Measurements from ENCODE around the gene TTLL3. TPM values are rescaled to one million over a fixed set of nuclear protein-coding genes. Genes with fewer than 3 reads are reported as not detected.

The TTLL3 gene
- total RNA-seq, 1 donor from 2014 or later = 50.0 TPM

DNA sequence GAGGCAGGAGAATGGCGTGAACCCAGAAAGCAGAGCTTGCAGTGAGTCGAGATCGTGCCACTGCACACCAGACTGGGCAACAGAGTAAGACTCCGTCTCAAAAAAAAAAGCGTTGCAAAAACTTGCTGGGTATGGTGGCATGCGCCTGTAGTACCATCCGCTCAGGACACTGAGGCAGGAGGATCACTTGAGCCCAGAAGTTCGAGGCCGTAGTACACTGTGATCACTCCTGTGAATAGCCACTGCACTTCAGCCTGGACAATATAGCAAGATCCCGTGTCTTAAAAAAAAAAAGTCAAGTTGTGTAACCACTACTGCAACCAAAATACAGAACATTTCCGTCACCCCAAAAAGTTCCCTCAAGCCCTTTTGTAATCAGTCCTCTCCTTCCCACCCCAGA lies 15.7 kb upstream of the TTLL3 start:
- Histone ChIP-seq H3K4me3 (no peak overlapping the region), H3K9me3 (no peaks in the 10 kb centered on the region), H3K27ac (no peak overlapping the region), H3K4me1 (peaks cover 48% of the 10 kb centered on the region), H3K36me3 (peaks cover 71% of the 10 kb centered on the region), H3K27me3 (ENCODE audit: low read depth) (no peaks in the 10 kb centered on the region)
- intact Hi-C loops (cut with DNase I) = no loop called here
- DNase-seq (no peak), ATAC-seq (no peak)
- TF ChIP-seq, protein P1, sequence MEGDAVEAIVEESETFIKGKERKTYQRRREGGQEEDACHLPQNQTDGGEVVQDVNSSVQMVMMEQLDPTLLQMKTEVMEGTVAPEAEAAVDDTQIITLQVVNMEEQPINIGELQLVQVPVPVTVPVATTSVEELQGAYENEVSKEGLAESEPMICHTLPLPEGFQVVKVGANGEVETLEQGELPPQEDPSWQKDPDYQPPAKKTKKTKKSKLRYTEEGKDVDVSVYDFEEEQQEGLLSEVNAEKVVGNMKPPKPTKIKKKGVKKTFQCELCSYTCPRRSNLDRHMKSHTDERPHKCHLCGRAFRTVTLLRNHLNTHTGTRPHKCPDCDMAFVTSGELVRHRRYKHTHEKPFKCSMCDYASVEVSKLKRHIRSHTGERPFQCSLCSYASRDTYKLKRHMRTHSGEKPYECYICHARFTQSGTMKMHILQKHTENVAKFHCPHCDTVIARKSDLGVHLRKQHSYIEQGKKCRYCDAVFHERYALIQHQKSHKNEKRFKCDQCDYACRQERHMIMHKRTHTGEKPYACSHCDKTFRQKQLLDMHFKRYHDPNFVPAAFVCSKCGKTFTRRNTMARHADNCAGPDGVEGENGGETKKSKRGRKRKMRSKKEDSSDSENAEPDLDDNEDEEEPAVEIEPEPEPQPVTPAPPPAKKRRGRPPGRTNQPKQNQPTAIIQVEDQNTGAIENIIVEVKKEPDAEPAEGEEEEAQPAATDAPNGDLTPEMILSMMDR (IDR thresholded peaks at IDR 0.05) = no peak

DNA sequence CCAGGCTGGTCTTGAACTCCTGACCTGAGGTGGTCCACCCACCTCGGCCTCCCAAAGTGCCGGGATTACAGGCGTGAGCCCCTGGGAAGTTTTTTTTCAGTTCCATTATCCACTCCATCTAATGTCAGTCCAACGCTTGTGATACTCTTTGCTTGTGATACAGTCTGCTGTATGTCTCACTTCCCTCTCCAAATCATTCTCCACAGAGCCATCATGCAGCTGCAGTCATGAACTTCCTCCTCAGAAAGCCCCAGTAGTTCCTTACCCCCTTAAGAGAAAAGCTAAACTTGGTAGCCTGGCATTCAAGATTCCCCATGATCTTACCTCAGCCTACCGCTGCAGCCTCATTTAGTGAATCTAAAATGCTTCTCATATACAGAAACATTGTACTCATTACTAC lies 14.9 kb upstream of the TTLL3 start:
- intact Hi-C loops (cut with DNase I) = no loop called here
- DNase-seq (no peak), ATAC-seq (no peak)
- H3K27ac ChIP-seq = no peak overlapping the region
- H3K4me1 ChIP-seq = peaks cover 48% of the 10 kb centered on the region
- no peaks in the 10 kb centered on the region for H3K27me3 ChIP-seq (ENCODE audit: low read depth)
- no peak overlapping the region for H3K4me3 ChIP-seq
- no peaks in the 10 kb centered on the region for H3K9me3 ChIP-seq
- TF ChIP-seq, protein P1 (IDR thresholded peaks at IDR 0.05) = no peak
- peaks cover 71% of the 10 kb centered on the region for H3K36me3 ChIP-seq

DNA sequence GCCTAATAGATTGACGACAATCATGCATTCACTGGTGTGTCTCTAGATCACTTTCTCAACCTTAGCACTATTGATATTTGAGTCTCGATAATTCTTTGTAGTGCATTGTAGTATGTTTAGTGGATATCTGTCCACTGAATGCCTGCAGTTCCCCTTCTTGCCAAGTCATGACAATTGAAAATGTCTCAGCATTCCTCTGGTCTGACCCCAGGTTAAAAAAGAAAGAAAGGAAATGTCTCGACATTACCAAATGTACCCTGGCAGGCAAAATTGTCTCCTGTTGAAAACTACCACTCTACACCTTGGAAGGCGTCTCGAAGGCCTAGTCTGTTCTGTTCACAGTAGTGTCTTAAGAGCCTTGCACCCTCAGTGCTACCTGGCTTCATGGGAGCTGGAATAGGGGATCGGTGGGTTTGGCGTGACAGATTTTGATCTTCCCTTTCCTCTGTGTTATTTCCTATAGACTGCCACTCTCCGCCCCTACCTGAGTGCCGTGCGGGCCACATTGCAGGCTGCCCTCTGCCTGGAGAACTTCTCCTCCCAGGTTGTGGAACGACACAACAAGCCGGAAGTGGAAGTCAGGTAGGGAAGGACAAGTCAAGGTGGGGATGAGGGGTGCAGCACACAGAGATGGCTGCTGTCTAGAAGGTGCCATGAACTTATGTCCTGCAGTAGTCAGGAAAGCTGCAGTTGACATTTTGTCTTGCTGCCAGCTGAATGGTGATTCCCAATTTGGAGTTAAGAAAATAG lies 12.7 kb upstream of the TTLL3 start:
- DNase-seq (no peak), ATAC-seq (no peak)
- Histone ChIP-seq H3K27ac (no peak overlapping the region), H3K27me3 (ENCODE audit: low read depth) (no peaks in the 10 kb centered on the region), H3K4me1 (peaks cover 34% of the 10 kb centered on the region), H3K36me3 (peaks cover 83% of the 10 kb centered on the region), H3K9me3 (no peaks in the 10 kb centered on the region), H3K4me3 (no peak overlapping the region)
- TF ChIP-seq, protein P1 (IDR thresholded peaks at IDR 0.05) = no peak
- intact Hi-C loops (cut with DNase I) = no loop called here

DNA sequence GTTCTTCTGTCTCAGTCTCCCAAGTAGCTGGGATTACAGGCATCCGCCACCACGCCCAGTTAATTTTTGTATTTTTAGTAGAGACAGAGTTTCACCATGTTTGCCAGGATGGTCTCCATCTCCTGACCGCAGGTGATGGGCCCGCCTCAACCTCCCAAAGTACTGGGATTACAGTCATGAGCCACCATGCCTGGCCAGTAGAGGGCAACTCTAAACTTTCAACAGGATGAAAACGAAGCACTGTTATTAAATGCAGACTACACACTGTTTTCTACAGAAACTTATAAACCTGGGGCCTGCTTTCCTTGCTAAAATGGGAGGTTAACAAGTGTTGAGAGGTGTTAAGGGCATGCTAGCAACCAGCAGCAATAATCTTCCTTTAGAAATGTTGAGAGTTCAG lies 9.5 kb upstream of the TTLL3 start:
- Histone ChIP-seq H3K27me3 (ENCODE audit: low read depth) (no peaks in the 10 kb centered on the region), H3K36me3 (peaks cover 100% of the 10 kb centered on the region), H3K4me3 (no peak overlapping the region), H3K4me1 (peaks cover 13% of the 10 kb centered on the region), H3K9me3 (no peaks in the 10 kb centered on the region), H3K27ac (no peak overlapping the region)
- DNase-seq = no peak
- TF ChIP-seq, protein P1 (IDR thresholded peaks at IDR 0.05) = no peak
- ATAC-seq = no peak
- intact Hi-C loops (cut with DNase I) = no loop called here

DNA sequence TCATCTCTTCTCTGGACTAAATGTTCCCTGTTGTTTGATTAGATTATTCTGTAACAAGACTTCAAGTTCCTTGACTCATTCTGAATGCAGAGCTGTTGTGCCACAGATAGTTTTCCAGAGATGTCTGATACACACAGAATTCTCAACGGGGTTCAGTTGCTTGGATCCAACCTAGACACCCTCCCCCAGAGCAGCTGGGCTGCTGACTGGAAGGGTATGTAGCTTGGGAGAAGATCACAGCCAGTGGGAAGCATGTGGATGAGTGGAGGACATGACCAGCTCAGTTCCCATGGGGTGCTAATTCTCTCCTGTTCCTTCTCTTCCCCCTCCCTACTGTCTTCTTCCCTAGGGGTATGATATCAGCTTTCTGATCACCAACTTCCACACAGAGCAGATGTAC lies 6.6 kb upstream of the TTLL3 start:
- Histone ChIP-seq H3K36me3 (peaks cover 91% of the 10 kb centered on the region), H3K4me3 (no peak overlapping the region), H3K4me1 (no peaks in the 10 kb centered on the region), H3K9me3 (no peaks in the 10 kb centered on the region), H3K27ac (no peak overlapping the region), H3K27me3 (ENCODE audit: low read depth) (no peaks in the 10 kb centered on the region)
- TF ChIP-seq, protein P1 (IDR thresholded peaks at IDR 0.05) = no peak
- intact Hi-C loops (cut with DNase I) = no loop called here
- ATAC-seq = no peak
- no peak for DNase-seq
